ENCODE results near the gene SULT1C3.
"Not testable (repeated sequence)": the region's sequence is repeated elsewhere in the genome, so short reads cannot be mapped to it uniquely, and the experiment has no call there.

SULT1C3 gene

DNA sequence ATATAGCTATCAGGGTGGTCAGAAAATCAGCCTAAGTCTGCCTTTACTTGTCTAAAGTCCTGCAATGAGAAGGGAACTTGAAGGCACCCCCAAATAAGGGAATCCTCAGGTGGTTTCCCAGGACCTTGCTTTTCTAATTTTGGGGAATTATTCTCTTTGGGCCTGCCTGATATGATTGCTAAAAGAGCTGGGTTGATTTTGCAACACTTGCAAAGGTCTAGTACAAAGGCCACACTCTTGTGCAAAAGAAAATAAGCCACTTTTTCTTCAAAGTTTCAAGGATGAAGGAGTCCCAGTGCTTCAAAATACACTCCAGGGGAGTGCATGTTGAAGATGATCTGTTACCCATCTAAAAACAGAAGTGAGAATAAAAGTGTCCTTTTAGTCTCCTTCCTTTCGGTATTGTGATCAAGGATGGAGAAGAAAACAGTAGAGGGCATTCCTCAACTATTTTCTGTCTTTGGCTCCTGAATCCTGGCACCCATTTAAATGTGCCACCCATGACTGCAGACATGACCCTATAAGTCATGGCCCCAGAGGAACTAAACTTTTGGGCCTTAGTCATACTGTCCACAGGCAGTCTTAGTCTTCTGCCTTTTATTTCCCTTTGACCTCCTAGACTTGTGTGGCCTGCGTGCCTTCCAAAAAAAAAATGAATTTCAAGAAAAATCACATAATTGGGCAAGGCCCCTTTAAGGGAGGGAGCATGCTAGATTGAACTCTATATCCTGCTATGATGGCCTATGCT lies 5.1 kb downstream of the SULT1C3 start:
- no peak for DNase-seq (ENCODE audit: low read depth)

DNA sequence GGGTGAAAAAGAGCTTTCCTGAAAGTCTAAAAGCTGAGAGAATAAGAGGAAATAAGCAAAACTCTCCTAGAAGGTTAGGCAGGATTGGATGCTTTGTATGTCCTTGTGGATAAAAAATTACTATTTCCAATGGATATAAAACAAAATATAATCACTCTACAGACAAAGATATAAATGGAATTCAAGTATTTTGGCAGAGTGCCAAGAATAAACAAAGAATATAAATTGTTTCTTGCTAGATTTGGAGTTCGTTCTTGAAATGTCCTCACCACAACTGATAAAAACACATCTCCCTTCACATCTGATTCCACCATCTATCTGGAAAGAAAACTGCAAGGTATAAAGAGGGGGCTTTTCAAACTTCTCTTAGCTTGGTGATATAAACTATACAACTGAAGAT lies 13.3 kb downstream of the SULT1C3 start:
- DNase-seq (ENCODE audit: low read depth), result no peak

DNA sequence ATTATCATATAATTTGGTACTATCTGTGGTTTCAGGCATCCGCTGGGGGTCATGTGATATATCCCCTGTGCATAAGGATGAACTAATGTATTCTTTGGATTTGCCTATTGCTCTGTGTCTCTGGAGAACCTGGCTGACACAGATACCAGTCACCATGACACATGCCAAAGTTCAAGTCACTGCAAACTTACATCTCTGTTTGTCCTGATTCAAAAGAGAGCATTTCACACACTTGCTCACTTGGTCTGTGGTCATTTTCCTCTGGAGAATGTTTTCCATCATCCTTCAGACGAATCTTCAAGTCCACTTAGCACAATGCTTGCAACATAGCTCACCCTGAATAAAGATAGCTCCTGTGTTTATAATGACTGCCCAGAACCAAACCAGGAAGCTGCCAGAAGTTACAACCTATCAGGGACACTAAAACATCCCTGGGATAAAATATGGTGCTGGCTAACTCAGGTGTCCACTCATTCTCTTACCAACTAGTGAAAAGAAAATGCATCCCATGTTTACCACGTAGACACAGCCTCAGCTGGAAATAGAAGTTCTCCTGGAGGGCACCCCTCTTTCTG lies 18.1 kb downstream of the SULT1C3 start:
- DNase-seq (ENCODE audit: low read depth), result no peak

DNA sequence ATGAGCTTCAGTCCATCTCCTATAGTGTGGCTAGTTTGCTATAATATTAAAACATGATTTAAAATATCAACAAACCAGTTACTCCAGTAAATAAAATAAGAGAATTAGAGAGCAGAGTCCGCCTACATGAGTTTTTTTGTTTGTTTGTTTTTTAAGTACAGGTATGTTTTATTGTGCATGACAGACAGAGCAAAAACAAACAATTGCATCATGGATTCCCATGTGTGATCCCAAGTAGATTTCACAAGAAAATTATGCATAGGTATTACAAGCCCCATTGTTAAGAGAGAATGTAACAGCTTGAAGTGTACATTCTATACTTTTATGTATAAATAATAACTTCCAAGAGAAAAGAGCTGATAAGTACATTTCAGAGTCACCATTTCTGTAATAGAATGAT lies 21.0 kb downstream of the SULT1C3 start:
- no peak for DNase-seq (ENCODE audit: low read depth)

DNA sequence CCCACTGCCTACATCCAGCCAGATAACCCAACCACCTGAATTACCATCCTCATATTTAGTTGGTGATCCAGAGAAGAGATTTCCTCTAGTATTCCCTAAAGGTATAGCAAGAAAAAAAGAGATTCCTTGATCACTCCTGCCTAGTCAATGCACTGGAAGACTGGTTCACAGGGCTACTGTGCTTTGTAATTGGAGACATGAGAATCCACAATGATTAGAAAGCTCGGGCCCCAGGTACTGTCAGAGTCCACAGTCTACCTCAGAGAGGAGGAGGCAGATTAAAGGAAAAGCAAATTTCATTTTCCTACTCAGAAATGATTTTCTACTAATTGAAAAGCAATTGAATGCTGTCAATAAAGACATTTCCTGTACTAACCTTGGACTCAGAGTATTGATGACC lies 22.3 kb downstream of the SULT1C3 start:
- DNase-seq (ENCODE audit: low read depth), result no peak

DNA sequence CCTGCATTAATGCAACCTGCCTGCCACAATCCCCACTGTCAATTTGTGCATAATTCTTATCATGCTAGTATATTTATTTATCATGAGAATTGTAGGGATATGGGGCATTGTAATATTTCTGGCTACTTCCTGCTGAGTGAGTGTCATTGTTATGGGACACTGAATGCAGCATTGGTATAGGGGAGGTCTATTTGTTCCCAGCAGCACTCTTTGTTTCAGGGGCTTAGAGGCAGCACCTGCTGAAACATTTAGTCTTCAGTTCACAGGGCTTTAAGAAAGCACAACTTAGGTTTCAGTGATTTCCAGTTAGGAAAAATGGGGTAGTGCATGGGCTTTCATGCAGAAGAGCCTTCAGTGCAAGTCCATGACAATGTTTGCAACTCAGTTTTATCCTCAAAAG lies 23.6 kb downstream of the SULT1C3 start:
- no peak for DNase-seq (ENCODE audit: low read depth)

DNA sequence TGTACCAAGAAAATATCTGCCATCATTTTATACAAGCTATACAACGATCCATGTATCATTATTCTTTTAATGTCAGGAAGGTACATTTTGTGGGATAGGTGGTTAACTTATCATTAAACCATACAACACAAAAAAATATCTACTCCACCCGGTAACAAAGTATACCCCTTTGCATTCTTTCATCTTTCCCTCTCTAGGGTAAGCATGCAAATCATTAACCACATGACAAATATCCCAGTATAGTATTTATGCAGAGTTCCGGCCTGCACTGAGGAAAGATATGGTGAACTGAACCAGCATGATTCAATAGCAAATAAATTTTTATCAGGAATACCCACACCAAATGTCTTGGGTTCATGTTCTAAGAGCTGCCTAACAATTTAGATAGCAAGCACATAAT lies 26.4 kb downstream of the SULT1C3 start:
- no peak for DNase-seq (ENCODE audit: low read depth)

DNA sequence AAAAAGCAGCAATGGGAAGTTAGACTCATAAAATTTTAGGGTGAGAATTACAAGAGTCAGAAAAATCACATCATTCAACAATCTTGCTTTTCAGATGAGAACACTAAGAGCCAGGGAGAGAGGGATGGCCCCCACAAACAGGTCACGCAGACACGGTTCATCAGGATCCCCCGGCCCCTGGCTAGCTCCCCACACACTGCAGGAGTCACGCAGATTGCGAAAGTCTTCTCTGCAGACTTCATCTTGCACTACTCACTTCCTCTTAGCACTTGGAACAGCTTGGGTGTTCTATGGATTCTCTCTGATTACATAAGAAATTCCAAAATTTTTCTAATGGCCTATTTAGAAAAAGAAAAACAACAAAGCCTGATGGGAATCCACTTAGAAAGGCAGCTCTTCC lies 27.3 kb downstream of the SULT1C3 start:
- DNase-seq (ENCODE audit: low read depth), result no peak

DNA sequence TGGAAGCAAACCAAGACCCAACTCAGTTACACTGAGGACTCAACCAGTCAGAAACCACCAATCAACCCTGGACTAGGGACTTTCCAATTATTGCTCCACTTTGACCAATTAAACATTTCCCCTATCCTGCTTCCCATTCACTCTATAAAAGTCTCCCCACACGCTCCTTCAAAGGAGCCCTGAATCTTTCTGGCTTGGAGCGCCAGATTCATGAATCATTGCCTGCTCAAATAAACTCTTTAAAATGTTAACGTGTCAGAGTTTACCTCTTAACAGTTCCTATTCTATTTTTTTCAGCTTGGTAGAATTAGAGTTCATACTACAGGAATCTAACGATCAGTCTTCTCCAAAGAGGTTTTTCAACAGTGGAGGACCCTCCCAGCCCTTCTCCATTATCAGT lies 28.2 kb downstream of the SULT1C3 start:
- no peak for DNase-seq (ENCODE audit: low read depth)

DNA sequence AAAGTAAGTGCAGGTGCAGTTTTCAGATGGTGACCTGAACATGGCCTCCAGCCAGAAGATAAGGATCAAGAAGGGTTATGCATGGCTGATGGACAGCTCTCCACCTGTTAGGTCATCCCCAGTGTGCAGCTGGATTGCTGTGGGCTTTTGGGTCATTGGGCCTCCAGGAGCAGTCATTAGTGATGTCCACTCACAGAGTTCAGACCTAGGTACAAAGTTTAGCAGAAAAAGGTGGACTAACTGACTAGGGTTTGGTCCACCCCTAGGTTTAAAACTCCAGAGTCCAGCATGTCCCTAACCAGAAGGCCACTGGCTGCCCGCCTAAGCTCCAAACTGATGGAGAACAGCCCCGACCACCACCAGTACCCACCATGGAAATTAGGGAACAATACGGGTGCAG lies 30.6 kb downstream of the SULT1C3 start:
- DNase-seq (ENCODE audit: low read depth), result no peak

DNA sequence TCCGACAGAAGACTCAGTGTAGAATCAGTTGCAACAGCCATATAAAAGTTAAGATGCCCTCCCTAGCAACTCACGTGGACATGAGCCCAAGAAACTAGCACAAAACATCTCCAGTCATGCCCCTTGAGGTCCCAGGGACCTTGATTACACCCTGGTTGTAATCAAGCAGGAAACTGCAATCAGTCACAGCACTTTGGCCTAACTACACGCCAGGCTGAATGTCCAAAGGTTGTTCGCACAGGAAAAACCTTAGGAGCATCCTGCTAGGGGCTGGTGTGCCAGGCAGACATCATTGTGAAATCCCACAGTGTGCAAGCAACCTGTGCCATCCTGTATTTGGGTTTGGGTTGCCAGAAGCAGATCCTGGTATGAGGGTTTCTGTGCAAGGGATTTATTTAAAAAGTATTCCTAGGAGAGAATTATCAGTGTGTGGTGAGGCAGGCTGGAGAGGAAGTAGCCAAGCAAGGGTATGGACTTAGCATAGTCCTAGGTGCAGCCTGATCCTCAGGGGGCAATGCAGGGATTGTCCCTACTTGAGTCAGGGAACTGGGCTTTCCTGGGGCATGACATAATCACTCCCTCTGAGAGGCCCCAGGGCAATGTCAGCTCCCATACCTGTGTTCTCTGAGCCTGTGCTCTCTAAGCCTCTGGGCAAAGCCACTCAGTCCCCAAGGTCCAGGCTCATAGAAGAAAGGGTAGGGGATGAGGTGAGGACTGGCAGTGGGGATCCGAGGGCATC lies 31.2 kb downstream of the SULT1C3 start:
- no peak for DNase-seq (ENCODE audit: low read depth)

DNA sequence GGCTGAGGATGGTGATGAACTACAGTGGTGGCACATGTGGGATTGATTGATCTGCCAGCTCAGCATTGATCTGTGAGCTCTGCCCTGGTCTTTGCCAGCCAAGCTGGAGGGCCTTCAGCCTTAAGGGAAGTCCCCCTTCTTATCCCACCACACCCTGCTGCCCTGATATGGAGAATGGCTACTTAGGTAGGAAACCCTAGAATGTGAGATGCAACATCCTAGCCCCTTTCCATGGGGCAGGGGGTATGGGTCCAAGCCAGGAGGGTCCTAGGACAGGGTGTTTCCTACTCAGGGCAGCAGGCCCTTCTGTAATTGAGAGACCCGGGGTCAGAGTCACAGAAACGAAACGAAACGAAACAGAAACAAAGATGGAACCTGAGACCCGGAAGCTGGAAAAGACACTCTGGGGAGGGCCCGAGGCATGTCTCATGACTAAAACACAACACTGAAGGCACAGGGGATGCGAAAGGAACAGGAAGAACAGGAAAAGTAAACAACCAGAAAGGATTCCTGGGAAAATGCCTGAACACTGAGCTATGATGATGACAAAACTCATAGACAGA lies 32.0 kb downstream of the SULT1C3 start:
- no peak for DNase-seq (ENCODE audit: low read depth)

DNA sequence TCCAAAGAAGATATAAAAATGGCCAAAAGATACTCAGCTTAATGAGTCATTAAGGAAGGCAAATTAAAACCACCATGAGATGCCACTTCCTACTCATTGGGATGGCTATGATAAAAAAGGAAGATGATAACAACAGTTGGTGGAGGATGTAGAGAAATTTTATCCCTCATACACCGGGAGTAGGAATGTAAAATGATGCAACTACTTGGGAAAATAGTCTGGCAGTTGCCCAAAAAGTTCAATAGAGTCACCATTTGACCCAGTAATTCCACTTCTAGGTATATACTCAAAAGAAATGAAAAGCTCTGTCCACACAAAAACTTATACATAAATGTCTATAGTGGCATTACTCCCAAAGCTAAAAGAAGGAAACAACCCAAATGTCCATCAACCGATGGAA lies 38.9 kb downstream of the SULT1C3 start:
- no peak for DNase-seq (ENCODE audit: low read depth)

DNA sequence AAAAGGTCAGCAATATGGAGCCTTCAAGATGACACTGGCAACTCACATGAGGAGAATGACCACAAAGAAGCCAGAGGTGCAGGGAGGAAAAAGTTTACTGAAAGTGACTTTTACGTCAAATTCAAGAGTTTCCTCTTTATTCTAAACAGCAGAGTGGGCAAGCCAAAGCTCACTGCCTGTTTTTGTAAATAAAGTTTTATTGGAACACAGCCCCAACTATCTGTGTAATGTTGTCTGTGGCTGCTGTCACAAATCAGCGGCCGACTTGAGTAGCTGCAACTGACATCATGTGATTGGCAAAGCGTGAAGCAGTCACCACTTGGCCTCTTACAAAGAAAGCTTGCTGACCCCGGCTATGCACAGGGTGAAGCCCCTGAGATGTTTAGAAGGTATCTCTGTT lies 39.7 kb downstream of the SULT1C3 start:
- DNase-seq (ENCODE audit: low read depth), result no peak

DNA sequence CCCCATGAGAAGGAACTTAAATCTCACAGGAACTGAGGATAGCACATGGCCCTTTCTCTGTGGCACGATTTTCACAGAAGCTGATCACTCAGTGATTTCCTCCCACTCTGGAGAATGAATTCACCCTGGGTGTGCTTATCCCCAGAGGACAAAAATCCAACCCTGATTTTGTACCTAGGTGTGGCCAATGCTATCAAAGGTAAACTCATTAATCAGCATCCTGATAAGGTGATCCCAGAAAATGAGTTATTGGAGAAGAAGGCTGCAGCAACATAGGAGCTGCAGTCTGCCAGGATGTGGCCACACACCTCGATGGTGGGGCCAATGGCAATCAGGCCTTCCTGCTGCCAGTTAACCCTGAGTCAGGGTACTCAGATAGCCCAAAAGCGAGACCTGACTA lies 40.7 kb downstream of the SULT1C3 start:
- DNase-seq (ENCODE audit: low read depth), result no peak

DNA sequence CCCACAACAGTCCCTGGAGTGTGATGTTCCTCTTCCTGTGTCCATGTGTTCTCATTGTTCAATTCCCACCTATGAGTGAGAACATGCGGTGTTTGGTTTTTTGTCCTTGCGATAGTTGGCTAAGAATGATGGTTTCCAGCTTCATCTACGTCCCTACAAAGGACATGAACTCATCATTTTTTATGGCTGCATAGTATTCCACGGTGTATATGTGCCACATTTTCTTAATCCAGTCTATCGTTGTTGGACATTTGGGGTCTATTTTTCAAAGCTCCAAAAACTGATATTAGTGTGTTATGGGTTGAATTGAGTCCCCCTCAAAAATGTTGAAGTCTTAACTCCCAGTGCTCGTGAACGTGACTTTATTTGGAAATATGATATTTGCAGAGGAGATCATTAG lies 44.8 kb downstream of the SULT1C3 start:
- not testable (repeated sequence) for DNase-seq (ENCODE audit: low read depth)

DNA sequence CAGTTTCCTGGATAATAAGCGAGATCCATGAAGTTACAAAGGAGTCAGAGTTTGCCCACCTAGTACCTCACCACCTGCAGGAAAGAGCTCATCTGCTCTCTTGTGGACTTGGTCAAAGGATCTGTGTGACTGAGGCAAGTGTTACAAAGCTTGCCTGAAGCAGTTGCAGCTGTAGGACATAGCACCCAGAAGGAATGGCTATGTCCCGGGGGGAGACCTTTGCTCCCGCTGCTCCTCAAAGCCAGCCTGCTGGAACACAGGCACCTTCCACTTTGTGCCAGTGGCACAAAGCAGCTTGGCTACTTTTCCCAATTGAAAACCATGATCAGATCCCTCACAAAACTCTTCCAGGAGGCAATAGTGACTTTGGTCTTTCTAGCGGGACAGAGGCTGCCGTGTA lies 45.8 kb downstream of the SULT1C3 start:
- DNase-seq (ENCODE audit: low read depth), result no peak

DNA sequence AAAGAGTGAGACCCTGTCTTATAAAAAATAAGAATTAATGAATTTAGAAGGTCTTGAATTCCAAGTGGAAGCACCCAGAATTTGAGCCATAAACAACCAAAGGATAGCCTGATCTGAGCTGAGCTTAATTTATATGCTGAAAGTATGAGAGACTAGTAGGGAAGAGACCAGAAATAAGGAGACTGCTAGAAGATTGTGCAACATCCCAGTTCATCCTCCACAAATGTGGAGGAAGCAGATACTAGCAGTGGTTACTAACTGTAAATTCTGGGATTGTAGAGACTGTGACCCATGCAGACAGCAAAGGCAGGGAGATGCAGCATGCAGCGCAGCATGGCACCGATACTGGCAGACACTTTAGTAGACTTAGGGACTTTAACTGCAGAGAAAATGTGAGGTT lies 47.4 kb downstream of the SULT1C3 start:
- no peak for DNase-seq (ENCODE audit: low read depth)

DNA sequence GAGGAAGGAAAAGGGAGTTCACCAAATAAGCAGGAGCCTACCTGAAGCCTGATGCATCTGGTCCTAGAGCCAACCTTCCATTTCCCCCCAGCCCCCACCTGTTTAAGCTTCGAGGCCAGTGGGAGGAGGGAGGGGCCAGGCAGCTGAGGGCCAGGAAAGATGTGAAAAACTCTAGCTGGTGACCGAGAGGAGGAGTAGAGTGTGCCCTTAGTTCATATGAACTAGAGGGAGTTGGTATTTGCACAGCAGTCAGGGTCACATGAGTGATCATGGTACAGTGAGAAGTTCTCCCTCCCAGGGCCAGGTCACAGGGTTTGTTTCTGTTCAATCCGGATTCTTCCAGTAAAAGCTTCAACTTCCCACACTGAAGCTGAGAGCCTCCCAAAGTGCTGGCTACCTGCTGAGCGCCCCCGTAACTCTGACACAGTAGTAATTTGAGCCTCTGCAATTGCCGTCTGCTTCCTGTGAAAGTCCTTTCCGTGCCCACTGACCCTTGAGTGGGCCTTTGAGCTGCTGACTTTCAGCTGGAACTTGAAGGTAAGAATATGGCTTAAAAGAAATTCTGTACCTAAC lies 48.9 kb downstream of the SULT1C3 start, which contains the start of gene SULT1C2:
Gene SULT1C2, plus strand, starts transcription at position 362 of the 573 bp plus-strand sequence. CDS start 4,773 bp downstream, outside the sequence.
- no peak for DNase-seq (ENCODE audit: low read depth)

DNA sequence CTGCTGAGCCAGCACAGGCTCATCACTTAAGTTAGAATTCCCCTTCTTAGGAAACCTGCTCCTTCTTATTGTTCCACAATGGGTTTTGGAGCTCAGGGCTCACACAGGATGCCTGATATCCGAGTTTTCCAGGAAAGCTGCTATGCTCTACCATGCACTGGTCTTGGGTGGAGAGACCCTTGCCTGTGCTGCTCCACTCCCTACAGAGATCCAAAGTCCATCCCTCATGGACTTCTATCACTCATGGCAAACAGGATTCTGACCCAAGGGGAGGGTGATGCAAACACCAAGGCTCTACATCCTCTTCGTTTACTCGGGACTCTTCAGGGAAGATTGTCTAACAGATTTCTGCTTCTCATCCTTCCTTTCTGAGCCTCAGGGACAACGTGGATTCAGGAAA lies 54.1 kb downstream of the SULT1C3 start:
- DNase-seq (ENCODE audit: low read depth), result no peak

DNA sequence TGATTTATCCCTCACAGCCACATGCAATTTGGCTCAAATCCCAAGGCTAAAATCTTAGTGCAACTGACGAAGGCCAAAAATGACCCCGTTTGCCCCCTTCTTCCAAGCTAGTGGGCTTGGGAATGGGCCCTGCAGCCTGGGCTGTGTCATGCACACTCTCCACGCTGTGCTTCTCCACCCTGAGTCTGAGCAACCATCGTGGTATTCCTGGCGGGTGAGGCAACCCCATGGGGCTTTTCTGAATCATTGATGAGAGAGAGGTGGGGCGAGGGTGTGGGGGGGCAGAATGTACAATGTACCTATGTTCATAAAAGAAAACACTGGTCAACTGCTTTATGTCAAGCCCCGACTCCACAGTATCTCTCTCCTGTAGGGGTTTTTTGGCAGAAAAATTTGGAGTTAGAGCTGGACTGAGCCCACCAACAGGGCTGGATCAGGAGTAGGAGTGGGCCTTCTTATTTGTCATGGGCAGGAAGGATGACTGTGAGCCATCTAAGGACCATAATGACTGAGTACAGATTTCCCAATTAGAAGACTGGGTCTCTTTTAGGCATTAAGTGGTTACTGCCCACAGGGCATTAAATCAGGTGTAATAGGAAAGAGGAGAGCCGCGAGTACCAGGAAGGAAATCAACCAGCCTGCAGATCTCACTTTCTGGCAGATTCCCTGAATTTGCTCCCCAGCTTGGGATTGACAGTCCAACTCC lies 57.8 kb downstream of the SULT1C3 start:
- DNase-seq (ENCODE audit: low read depth), result no peak

DNA sequence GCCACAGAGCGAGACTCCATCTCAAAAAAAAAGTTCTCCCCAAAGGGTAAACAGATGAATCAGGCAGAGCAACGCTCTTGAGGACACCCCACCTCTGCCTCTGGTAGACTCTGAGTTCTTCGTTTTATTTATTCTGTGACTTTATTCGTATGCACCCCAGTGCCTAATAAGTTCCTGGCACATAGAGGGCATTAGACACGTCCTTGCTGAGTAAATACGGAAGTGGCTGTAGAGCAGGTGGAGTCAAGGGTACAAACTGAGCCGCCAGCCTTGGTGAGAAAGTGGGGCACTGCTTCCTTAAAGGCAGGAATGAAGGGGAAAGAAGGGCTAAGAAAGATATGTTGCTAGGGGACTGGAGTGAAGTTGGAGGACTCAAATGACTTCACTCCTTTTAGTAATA lies 61.8 kb downstream of the SULT1C3 start:
- no peak for DNase-seq (ENCODE audit: low read depth)

Data from T-helper 22 cell (primary cell).